Measurements from ENCODE around the gene EIF4G2.
"Not testable (repeated sequence)": the region's sequence is repeated elsewhere in the genome, so short reads cannot be mapped to it uniquely, and the experiment has no call there.

Gene EIF4G2

DNA sequence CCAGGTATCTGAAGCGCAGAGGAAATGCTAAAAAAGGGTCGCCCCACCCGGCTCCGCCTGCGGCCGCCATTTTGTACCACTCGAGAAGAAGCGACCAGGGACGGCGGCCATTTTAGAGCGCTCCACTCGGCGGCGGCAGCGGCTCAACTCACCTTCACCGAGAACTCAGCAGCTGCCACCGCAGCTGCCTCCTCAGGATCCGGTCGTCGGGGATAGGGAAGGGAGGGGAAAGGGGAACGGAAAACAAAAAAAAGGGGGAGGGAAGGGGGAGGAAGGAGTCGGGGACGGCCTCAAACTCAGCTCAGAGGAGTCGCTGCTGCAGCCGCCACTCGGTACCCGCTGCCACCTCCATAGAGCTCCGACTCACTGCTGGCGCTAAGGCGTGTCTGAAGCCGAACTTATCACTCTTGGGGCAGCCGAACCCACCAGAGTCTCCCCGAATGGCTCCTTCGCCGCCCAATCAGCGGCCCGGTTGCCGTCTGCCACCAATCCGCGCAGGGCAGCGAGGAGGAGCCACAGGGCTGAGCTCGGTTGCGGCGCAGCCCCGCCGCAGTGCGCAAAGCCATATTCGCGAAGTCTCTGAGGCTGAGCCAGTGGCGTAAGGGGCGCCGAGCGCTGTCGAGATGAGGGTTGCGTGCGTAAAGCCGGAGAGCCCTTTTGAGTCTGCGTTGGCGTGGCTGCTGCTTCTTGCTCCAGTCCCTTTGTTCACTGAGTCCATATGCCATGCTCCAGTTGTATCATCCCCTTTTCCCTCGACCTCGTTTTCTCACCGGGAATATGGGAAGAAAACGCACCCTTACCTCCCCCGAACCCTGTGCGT is at the start of gene EIF4G2:
TSS of gene EIF4G2 (minus strand) at position 374 of the 820 bp plus-strand sequence.
- peak within 1 kb of the TSS; percentile 95 for H3K4me3 Mint-ChIP-seq
- peaks cover 45% of the 10 kb centered on the region for H3K36me3 Mint-ChIP-seq (ENCODE audit: low read depth)
- peak within 1 kb of the TSS; percentile 96 for H3K27ac Mint-ChIP-seq
- H3K9me3 Mint-ChIP-seq: no peaks in the 10 kb centered on the region
- H3K27me3 Mint-ChIP-seq (ENCODE audit: low read depth): peaks cover 8% of the 10 kb centered on the region
- peaks cover 35% of the 10 kb centered on the region for H3K4me1 Mint-ChIP-seq (ENCODE audit: low read depth)

DNA sequence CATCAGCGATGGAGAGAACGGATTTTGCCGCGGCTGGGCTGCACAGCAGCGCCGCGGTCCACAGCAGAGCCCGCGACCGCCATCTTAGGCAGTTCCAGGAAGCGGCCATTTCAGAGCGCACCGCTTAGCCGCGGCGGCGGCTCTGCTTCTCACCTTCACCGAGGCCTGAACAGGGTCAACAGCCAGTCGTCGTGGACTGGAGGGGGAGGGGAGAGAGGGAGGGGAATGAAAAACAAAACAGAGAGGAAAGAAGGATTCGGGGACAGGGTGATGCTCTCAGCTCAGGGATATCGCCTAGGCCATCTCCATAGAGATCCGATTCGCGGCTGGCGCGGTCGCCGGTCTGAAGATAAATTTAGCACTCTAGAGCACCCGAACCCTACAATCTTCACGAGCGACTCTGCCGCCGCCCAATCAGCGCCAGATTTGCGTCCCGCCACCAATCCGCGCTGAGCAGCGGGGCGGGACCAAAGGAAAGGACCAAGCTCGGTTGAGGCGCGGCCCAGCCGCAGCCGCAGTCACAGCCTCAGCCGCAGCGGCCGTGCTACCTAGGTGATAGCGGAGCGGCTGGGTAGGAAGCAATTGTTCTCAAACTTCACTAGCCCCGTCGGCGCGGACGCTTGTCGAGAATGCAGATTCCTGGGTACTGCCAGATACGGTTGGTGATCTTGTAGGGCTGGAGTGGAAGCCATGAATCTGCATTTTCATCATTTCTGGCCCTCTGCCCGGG is 49.1 kb upstream of the EIF4G2 start, which contains the start of gene ZBED5:
TSS of gene ZBED5 (minus strand) at position 345 of the 730 bp plus-strand sequence. CDS start 3,108 bp downstream, outside the sequence.
- Mint-ChIP-seq H3K4me3 (peak within 1 kb of the TSS; percentile 97), H3K27ac (peak within 1 kb of the TSS; percentile 97), H3K27me3 (ENCODE audit: low read depth) (no peaks in the 10 kb centered on the region), H3K4me1 (ENCODE audit: low read depth) (peaks cover 35% of the 10 kb centered on the region), H3K36me3 (ENCODE audit: low read depth) (peaks cover 29% of the 10 kb centered on the region), H3K9me3 (no peaks in the 10 kb centered on the region)

DNA sequence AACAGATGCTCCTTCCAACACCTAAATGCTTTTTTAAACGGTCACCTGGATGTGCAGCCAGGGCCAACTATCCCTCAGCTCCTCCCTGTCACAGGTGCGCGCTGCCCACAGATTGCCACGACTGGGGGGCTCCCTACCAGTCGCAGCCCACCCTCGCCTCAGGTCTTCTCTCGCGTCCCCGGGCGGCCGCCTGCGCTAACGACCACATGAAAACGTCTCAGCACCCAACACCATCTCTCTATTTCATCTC is 48.7 kb upstream of the EIF4G2 start:
- H3K36me3 Mint-ChIP-seq (ENCODE audit: low read depth): peaks cover 30% of the 10 kb centered on the region
- peak overlapping the region; percentile 97 for H3K4me3 Mint-ChIP-seq
- H3K4me1 Mint-ChIP-seq (ENCODE audit: low read depth): peaks cover 30% of the 10 kb centered on the region
- peak overlapping the region; percentile 97 for H3K27ac Mint-ChIP-seq
- H3K27me3 Mint-ChIP-seq (ENCODE audit: low read depth): no peaks in the 10 kb centered on the region
- H3K9me3 Mint-ChIP-seq: no peaks in the 10 kb centered on the region

DNA sequence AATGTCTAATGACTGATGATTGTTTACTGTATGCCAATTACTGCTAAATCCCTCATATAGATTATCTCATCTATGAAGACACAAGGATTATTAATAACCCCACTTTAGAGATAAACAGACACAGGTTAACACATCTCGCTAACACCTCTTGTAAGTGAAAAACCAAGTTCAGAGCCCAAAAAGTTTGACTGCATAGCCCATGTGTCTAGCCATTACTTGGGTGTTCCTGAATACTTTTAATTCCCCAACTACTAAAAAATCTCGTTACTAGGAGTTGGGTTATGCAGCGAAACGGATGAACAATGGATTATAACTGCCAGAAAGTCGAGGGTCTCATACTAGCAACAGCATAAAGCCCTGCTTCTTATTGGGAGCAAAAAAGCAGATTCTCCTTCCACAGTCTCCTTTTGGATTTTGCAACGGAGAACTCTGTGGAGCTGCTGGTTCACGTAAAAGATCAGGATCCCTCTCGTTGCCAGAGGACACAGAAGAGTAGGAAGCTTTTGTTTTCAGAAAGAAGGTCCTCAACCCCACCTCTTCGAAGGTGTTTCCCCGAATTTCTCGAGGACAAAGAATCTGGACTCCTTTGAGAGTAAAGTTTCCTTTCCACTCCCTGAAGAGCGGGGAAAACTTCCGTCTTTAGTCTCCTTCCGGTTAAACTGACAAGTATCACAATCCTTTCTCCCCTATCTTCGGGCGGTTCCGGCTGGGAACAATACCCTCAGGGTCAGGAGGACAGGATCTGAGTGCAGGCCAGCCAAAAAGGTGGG is 48.1 kb upstream of the EIF4G2 start:
- Mint-ChIP-seq H3K27ac (peak overlapping the region; percentile 97), H3K4me3 (peak overlapping the region; percentile 97), H3K36me3 (ENCODE audit: low read depth) (peaks cover 36% of the 10 kb centered on the region), H3K27me3 (ENCODE audit: low read depth) (no peaks in the 10 kb centered on the region), H3K4me1 (ENCODE audit: low read depth) (peaks cover 33% of the 10 kb centered on the region), H3K9me3 (no peaks in the 10 kb centered on the region)

DNA sequence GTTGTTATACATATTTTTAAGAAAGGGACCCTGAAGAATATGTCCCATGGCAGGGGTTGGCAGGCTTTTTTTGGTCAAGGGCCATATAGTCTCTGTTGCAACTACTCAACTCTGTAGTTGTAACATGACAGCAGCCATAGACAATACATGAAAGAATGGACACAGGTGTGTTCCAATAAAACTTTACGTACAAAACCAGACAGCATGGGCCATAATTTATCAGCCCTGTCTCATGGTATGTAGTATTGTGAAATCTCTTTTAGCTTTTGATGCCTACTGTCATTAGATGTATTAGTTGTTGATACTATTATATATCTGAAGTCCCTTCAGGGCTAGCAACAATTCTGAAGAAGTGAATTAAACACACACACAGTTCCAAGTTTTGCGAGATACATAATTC is 46.6 kb upstream of the EIF4G2 start:
- no peaks in the 10 kb centered on the region for H3K27me3 Mint-ChIP-seq (ENCODE audit: low read depth)
- H3K9me3 Mint-ChIP-seq: no peaks in the 10 kb centered on the region
- no peak overlapping the region for H3K4me3 Mint-ChIP-seq
- peaks cover 33% of the 10 kb centered on the region for H3K4me1 Mint-ChIP-seq (ENCODE audit: low read depth)
- no peak overlapping the region for H3K27ac Mint-ChIP-seq
- peaks cover 36% of the 10 kb centered on the region for H3K36me3 Mint-ChIP-seq (ENCODE audit: low read depth)

DNA sequence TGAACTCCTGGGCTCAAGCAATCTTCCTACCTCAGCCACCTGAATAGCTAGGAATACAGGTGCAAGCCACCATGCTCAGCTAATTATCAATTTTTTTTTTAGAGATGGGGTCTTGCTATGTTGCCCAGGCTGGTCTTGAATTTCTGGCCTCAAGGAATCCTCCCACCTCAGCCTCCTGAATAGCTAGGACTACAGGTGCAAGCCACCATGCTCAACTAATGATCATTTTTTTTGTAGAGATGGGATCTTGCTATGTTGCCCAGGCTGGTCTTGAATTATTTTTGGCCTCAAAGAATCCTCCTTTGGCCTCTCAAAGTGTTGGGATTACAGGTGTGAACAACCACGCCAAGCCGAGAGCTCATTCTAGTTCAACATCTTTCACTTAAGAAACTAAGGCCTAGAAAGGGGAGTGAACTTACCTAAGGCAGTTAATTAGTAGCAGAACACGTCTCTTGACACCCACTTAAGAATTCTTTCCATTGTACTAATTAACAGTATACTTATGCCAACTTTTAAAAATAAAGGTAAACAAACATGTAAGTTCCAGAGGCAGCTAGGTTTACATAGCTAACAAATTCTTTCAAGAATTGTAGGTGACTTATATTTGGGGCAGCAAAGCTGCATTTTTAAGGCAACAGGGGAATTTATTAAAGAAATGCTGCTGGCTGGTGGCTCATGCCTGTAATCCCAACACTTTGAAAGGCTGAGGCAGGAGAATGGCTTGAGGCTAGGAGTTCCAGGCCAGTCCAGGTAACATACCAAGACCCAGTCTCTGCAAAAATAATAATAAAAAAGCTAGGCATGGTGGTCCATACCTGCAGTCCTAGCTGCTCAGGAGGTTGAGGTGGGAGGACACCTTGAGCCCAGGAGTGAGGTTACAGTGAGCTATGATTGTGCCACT is 39.5 kb upstream of the EIF4G2 start:
- Mint-ChIP-seq H3K9me3 (no peaks in the 10 kb centered on the region), H3K36me3 (ENCODE audit: low read depth) (peaks cover 18% of the 10 kb centered on the region), H3K27ac (no peak overlapping the region)

DNA sequence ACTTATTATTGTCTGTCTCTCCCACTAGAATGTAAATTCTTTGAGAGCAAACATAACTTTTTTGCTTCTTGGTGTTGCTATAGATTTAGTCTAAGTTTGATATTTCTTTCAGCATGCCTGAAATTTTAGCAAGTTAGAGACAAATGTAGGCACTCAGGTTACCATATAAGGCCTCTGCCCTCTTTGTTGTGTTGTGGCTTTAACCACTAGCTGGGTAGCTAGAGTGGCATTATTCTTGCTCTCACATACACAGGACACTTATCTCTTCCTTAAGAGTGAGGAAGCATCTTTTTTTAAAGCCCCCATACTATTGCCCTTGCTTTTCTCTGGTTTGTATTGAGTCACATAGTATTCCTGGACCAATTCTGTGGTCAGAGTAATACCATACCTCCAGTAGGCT is 37.9 kb upstream of the EIF4G2 start:
- Mint-ChIP-seq H3K27me3 (ENCODE audit: low read depth) (no peaks in the 10 kb centered on the region), H3K4me3 (no peak overlapping the region), H3K9me3 (no peaks in the 10 kb centered on the region), H3K27ac (no peak overlapping the region), H3K4me1 (ENCODE audit: low read depth) (no peaks in the 10 kb centered on the region), H3K36me3 (ENCODE audit: low read depth) (peaks cover 8% of the 10 kb centered on the region)

More for the DNA sequence above, 39.5 kb upstream of the EIF4G2 start:
- peaks cover 6% of the 10 kb centered on the region for H3K4me1 Mint-ChIP-seq (ENCODE audit: low read depth)
- no peaks in the 10 kb centered on the region for H3K27me3 Mint-ChIP-seq (ENCODE audit: low read depth)
- H3K4me3 Mint-ChIP-seq: no peak overlapping the region

DNA sequence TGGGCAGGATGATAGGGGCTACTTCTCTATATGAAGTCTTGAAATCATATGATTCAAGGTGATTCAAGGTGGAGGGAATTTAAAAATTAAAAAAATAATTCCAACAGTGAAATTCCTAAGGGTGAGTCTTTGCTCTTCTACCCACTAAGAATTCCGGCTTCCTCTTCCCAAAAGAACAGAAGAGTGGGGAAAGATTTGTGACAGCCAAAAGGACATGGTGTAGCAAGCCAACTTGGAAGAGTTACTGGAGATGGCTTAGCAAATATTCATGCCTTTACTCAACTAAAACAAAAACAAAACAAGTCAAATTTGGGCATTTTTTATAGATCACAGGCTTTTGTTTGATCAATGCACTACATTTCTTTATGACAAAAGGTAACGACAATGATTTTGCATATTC is 36.9 kb upstream of the EIF4G2 start:
- no peak overlapping the region for H3K4me3 Mint-ChIP-seq

DNA sequence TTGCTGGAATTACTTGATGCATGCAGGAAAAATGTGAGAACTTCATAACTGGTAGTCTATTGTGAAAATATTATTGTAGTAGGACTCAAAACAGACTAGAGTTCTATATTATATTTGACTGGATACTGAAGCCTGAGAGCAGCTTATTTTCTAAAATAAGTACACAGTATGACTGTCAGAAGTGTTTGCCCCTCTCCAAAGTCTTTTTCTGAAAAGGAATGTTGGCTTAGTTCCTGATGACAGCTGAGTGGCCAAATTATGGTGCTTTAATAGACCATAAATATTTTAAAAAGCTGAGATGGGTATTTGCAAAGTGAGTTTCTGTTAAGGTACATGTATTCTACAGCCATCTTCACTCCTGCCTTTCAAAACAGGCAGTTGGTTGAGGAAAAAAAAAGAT is 36.1 kb upstream of the EIF4G2 start:
- Mint-ChIP-seq H3K27ac (no peak overlapping the region), H3K4me3 (no peak overlapping the region), H3K27me3 (ENCODE audit: low read depth) (no peaks in the 10 kb centered on the region), H3K9me3 (no peaks in the 10 kb centered on the region), H3K4me1 (ENCODE audit: low read depth) (peaks cover 3% of the 10 kb centered on the region), H3K36me3 (ENCODE audit: low read depth) (peaks cover 6% of the 10 kb centered on the region)

More for the DNA sequence above, 36.9 kb upstream of the EIF4G2 start:
- Mint-ChIP-seq H3K36me3 (ENCODE audit: low read depth) (peaks cover 8% of the 10 kb centered on the region), H3K9me3 (no peaks in the 10 kb centered on the region), H3K27me3 (ENCODE audit: low read depth) (no peaks in the 10 kb centered on the region), H3K27ac (no peak overlapping the region), H3K4me1 (ENCODE audit: low read depth) (peaks cover 3% of the 10 kb centered on the region)

DNA sequence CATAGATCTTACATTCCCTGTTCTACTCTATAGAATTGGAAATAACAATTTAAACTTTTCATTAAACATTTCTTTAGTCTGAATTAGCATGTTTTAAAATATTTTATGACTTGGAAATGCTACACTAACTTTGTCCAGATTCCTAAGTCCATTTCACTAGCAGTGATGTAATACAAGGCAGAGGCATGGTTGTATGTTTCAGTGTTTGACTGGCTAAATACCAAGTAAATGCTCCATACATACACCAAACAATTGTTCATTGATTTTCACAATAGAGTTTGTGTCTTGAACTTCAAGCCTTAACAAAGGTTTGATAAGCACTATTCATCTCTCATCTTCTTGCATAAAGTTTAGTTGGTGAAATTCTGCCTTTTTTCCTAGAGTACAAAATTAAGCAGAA is 35.6 kb upstream of the EIF4G2 start:
- H3K27ac Mint-ChIP-seq: no peak overlapping the region
- H3K4me1 Mint-ChIP-seq (ENCODE audit: low read depth): peaks cover 3% of the 10 kb centered on the region
- no peaks in the 10 kb centered on the region for H3K27me3 Mint-ChIP-seq (ENCODE audit: low read depth)
- peaks cover 4% of the 10 kb centered on the region for H3K36me3 Mint-ChIP-seq (ENCODE audit: low read depth)
- no peaks in the 10 kb centered on the region for H3K9me3 Mint-ChIP-seq
- H3K4me3 Mint-ChIP-seq: no peak overlapping the region

DNA sequence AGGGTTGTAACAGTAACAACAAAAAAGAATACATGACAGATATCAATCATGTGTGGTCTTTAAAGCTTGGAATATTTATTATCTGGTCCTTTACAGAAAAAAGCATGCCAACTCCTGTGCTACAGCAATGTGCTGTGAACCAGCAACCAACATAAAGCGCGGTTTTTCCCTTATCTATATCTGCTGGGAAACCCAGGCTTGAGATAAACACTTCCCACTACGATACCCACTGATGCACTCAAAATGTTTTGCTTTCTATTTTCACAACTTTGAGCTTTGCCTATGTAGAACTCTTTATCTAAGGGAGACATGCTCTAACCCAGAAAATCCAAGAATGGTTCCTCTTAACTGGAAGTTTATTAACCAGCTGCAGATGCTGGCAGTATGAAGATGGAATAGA is 30.2 kb upstream of the EIF4G2 start:
- Mint-ChIP-seq H3K4me1 (ENCODE audit: low read depth) (peaks cover 3% of the 10 kb centered on the region), H3K27ac (no peak overlapping the region), H3K36me3 (ENCODE audit: low read depth) (peaks cover 7% of the 10 kb centered on the region), H3K4me3 (no peak overlapping the region), H3K9me3 (no peaks in the 10 kb centered on the region), H3K27me3 (ENCODE audit: low read depth) (no peaks in the 10 kb centered on the region)

DNA sequence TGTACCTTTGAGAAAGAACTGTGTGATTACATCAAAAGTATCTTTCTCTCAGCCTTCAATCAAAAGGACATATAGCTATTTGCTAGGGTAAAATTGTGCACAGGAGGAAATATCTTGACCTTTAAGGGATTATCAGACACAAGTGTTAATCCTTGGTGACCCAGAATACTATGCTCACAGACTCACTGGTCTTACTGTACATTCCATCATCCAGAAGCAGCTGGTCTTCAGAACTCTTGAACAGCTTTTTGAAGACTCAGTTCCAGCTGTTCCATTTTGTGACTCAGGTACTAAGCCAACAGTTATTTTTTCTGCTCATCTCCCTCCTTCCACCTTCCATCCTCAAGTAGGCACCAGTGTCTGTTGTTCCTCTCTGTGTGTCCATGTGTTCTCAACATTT is 29.4 kb upstream of the EIF4G2 start:
- Mint-ChIP-seq H3K27ac (no peak overlapping the region), H3K36me3 (ENCODE audit: low read depth) (peaks cover 7% of the 10 kb centered on the region), H3K4me3 (no peak overlapping the region)

DNA sequence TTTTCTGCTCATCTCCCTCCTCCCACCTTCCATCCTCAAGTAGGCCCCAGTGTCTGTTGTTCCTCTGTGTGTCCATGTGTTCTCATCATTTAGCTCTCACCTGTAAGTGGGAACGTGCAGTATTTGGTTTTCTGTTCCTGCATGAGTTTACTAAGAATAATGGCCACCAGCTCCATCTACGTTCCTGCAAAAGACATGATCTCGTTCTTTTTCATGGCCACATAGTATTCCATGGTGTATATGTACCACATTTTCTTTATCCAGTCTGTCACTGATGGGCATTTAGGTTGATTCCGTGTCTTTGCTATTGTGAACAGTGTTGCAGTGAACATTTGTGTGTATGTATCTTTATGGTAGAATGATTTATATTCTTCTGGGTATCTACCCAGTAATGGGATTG is 28.2 kb upstream of the EIF4G2 start:
- H3K27me3 Mint-ChIP-seq (ENCODE audit: low read depth); H3K4me3 Mint-ChIP-seq; H3K27ac Mint-ChIP-seq; H3K4me1 Mint-ChIP-seq (ENCODE audit: low read depth); H3K9me3 Mint-ChIP-seq; H3K36me3 Mint-ChIP-seq (ENCODE audit: low read depth): not testable (repeated sequence)

More for the DNA sequence above, 29.4 kb upstream of the EIF4G2 start:
- H3K9me3 Mint-ChIP-seq: no peaks in the 10 kb centered on the region
- peaks cover 3% of the 10 kb centered on the region for H3K4me1 Mint-ChIP-seq (ENCODE audit: low read depth)
- no peaks in the 10 kb centered on the region for H3K27me3 Mint-ChIP-seq (ENCODE audit: low read depth)

DNA sequence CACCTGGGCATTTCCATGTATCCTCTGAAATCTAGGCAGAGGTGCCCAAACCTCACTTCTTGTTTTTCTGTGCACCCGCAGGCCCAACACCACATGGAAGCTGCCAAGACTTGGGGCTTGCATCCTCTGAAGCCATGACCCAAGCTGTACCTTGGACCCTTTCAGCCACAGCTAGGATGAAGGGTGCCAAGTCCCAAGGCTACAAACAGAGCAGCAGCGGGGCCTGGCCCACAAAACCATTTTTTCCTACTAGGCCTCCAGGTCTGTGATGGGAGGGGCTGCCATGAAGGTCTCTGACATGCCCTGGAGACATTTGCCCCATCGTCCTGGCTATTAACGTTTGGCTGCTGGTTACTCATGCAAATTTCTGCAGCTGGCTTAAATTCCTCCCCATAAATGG is 20.4 kb upstream of the EIF4G2 start:
- no peaks in the 10 kb centered on the region for H3K27me3 Mint-ChIP-seq (ENCODE audit: low read depth)
- H3K36me3 Mint-ChIP-seq (ENCODE audit: low read depth): peaks cover 18% of the 10 kb centered on the region
- no peaks in the 10 kb centered on the region for H3K9me3 Mint-ChIP-seq
- H3K4me3 Mint-ChIP-seq: no peak overlapping the region
- peaks cover 7% of the 10 kb centered on the region for H3K4me1 Mint-ChIP-seq (ENCODE audit: low read depth)
- H3K27ac Mint-ChIP-seq: no peak overlapping the region

Data from T-helper 1 cell treated with Interleukin-12 subunit alpha and Interleukin-12 subunit beta and Interleukin-4 antibody, amounts not matched to agents 30 μg/mL and 1 μg/mL, for 36 hours (primary cell).